GM21390 (cell line): ENCODE data around the gene RIPK4.

ENCODE experiments used
- ATAC-seq: cut with Tn5 transposase; IDR thresholded peaks from one replicate; pipeline ENCODE4 v1.9.1; 2021; ENCODE audit not compliant: unreplicated experiment

RIPK4 gene

DNA sequence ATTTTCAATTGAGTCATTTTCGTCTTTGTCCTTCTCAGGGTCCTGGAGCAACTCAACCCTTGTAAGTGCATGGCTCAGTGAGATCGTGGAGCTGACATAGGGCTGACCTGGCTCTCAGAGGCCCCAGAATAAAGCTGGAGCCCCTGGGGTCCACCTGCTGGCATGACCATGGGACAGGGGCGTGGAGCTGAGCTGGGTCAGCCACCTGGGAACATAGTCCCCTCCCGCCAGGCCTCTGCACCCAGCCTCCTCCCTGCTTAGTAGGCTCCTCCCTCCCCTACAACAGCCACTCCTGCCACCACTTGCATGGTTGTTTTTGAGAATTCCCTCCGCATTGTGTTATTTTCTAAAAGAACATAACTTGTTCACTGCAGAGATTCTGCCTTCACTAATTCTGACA lies 3.1 kb upstream of the RIPK4 start:
- no peak for ATAC-seq

DNA sequence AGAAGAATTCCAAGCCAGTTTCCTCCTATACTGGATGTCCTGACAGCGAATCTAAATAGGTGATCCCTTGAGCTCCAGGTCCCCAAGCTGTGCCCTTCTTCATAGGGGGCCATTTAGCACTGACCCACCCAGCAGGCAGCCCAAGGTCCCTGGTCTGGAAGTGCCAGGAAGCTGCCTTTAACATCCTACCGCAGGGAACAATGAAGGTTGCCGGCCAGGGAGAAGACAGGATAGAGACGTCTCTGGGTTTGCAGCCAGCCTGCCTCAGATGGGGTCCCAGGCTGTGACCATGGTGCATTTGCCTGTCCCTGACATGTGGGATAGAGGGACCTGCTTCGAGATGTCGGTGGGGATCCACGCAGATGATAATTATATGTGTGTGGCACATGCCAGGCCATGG lies 2.7 kb upstream of the RIPK4 start:
- ATAC-seq, result no peak

DNA sequence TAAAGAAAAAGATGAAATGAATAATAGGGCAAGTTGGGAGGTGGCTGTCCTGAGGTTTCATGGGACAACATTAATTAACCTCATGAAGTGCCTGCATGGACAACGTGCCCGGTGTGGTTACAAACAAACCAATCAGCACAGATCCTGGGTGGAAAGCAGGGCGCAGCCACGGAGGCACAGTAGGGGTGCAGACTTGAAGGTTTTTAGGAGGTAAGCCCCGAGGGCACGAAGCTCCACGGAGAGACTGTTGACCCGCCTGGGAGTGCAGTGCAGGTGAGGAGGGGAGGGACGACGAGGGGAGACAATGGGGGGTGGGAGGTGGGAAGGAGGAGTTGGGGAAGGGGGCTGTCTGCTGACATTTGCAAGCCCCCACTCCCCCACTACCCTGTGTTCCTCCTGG lies 2.3 kb upstream of the RIPK4 start:
- no peak for ATAC-seq

DNA sequence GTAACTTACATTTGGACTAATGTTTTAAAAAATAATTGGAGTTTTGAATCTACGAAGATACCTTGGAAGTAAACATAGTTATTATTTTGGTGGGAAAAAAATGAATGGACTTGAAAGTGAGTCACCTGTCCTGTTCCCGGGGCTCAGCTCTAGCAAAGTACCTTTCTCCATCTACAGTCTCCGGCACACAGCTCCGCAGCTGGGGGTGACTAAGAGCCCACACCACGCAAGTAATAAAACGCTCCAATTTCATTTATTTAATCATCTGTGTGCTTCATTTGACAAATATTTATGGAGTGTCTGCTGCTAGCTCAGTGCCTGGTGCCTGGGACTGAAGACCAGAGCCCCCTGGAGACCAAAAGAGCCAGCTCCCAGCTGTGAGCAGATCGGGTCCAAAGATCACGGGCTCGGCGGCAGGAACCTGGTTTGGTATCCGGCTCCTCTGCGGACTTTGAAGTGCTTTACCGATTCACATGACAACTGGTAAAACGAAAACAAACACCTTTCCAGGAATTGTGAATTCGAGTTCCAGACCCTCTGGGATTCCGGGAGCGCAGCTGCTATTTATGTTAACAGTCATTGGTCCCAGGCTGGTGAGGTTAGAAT lies 1.7 kb upstream of the RIPK4 start:
- no peak for ATAC-seq

DNA sequence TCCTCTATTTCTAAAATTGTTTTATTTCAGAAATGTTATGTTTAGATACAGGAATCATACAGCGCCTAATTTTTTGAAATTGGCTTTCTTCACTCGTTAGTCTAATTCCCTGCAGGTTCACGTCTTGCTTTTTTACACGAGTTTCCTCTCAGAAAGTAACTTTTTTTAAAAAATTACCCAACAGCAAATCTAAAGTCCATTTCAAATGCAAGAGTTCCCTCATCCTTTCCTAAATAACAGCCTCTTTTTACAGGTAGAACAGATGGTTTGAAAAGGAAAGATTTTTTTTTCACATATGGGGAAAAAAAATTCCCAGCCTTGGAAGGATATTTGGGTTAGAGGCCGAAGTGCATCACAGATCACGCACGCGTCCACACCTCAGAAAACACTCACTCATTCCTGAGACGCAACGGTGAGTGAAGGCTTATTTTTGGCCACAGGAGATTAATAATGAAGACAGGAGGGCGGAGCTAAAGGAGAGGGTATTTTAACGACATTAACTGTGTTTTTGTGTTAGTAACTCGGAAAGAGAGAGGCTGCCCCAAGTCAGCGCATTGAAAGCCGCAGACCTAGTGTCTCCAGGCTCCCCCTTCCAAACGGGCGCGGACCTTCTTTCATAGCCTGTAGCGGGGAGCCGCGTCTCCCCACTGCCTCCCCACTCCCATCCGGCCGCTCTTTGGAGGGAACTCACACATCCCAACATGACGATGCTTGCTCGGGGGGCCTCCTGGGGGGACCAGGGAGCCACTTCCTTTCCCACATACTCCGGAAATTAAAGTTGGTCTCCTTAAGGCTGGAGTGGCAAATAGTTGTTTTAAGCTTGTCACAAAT lies 969 bp upstream of the RIPK4 start:
- no peak for ATAC-seq

DNA sequence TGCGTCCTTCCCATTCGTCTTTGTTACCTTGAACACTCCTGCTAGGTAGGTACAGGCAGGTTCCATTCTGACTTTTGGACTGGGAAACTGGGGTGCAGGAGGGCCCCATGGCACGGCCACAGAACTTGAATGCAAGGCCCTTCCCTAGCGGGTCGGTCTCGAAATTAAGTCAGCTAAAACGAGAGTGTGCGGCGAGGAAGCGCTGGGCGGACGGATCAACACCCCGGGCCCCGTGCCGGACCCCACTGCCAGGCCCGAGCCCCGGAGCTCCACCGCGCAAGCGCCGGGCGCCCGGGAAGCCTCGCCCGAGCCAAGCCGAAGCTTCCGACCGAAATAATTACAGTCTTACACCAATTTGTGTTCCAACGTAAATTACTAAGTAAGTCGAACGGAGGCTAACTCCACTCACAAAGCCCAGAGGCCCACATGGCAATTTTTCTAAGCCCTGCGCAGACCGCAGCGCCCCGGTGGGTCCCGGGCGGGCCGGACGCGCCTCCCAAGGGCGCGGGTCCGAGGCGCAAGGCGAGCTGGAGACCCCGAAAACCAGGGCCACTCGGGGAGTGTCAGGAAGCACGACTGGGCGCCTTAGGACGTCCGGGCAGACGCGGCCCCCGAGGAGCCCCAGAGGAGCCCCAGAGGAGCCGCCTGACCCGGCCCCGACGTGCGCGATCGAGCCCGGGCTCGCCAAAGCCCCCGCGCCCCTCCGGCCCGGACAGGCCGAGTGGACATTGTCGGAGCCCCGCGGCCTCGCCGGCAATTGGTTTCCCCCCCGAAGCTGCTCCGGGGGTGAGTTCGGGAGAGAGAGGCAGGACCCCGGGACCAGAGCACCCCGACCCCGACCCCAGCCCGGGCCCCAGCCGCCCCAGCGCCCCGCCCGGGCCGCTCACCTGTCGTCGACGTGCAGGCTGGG lies 624 bp downstream of the RIPK4 start:
- ATAC-seq, result no peak

DNA sequence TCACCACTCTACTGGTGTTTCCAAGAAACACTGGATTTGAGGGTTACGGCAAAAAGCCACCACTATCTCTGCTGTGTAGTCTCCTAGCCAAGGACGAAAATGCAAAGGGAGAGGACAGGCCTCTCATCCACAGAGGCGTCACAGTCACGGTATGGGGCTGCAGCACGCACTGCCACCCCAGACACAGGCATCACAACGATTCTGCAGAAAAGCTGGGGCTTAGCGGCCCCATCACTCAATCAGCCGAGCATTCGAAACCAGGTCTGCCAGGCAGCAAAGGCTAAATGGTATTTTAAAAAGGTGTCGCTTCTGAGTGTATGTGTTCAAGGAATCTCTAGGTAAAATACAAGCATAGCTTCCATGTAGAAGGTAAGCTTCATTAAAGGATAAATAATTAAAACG lies 1.4 kb downstream of the RIPK4 start:
- no peak for ATAC-seq

DNA sequence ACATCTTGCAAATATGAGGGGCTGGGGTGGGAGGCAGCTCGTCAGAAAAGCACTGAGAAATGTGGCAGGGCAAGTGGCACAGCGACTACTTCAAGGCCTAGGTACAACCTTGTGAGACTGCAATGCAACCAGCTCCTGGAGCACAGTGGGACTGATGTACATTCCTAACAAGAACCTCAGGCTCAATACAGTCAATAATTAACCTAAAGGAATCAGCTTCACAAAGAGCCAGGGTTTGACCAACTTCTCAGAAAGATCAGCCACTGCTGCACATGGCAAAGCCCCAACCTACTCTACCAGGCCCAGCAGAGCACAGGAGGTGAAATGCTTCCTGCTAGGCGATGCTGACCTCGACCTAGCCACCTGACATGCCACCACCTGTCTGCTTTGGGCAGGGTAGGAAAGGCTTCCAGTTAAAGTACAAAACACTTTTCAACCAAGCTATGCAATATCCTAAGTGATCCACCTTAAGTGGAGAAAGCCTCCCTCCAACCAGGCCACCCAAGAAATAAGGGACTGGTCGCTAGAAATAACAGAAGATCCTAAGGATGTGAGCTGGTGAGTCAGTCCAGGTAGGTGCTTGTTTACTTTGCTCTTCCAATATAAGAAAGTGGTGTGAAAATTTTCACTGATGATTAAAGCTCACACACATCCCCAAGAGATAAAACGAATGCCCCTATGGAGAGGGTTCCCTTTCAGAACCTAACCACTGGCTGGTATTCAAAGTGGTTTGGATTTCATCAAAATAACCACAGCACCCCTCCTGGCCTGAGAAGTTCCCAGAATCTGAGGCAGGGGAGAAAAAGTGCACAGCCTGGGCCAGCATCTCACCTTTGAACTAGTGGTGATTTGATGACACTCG lies 2.1 kb downstream of the RIPK4 start:
- no peak for ATAC-seq

DNA sequence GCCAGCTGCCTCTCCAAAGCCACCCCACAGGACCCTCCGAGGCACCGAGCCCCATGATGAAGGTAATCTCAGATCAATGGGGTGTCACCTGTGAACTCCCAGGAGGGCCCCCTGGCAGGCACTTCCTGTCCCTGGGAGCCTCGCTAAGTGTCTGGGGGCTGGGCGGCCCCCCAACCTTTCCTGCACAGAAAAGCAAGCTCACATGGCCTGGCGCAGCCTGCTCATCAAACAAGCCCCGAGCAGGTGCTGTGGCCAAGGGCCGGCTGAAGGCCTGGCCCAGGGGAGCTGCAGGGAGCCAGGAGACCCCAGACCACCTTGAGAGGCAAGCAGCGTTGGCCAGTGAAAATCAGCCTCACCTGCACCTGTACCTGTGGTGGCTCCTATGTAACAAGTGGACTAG lies 2.9 kb downstream of the RIPK4 start:
- ATAC-seq, result no peak

DNA sequence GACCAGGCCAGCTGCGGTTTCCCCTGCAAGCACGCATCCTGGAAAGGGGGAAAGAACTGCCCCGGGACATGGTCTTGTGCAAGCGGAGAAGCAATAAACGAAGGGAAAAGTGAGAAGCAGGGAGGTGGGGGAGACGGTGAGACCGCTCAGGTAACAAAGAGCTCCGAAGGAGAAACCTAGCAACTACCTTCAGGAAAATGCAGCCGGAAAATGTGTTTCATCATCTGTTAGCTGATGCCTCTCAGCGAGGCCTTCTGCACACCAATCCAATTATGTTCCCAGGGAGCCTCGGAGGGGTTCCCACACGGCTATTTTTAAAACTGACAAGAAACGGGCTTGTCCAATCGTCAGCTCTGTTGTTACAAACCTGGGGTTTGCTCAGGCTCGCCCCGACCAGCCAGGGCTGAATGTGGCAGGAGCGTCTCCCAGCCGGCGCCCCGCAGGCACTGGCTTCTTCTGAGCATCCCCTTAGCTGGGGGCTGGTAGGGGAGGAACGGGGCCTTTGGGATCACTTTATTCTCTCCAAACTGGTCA lies 3.4 kb downstream of the RIPK4 start:
- no peak for ATAC-seq

DNA sequence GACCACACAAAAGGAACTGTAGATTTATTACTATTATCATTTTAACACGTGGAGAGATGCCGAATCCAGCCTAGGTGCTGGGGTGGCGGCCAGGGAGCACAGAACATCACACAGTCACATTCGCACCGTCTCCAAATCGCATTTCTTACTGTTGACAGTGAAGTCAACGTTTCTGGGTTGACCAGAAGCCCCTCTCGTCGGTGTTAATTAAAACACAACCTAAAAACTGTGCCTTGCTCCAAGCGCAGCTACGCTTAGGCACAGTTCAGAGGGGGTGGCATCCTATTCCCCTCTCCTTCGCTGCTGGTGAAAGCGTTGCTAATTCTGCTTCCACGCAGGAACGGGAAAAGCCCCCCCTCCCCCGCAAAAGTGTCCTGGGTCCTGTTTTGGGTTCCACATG lies 4.1 kb downstream of the RIPK4 start:
- no peak for ATAC-seq

DNA sequence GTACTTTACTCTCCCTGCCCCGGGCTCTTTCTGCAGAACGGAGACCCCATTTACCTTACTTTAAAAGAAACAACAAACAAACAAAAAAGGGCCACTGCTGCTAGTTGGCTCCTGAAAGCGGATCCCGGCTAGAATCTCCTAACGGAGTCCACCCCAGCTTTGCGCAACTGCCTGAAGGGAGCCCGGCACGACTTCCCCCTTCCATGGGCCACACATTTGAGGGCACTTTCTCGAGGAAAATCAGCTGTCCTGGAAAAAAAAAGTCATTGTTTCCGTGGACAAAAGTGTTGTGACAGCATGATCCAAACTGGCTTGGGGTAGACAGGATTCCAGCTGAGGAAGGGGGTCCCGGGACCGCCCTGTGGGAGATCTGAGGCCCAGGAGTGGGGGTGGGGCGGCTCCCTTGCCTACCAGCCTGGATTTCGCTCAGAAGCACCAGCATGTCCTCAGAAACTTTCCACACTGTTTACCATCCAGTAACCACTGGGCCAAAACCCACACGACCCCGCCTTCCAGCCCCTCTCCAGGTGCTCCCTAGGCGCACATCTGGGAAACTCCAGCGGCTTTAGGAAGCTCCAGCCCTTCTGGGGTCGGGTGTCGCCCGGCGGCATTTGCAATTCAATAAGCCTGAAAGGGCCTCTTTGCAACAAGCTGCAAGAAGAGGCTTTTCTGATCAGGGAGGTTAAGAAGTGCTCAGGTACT lies 4.8 kb downstream of the RIPK4 start:
- no peak for ATAC-seq

DNA sequence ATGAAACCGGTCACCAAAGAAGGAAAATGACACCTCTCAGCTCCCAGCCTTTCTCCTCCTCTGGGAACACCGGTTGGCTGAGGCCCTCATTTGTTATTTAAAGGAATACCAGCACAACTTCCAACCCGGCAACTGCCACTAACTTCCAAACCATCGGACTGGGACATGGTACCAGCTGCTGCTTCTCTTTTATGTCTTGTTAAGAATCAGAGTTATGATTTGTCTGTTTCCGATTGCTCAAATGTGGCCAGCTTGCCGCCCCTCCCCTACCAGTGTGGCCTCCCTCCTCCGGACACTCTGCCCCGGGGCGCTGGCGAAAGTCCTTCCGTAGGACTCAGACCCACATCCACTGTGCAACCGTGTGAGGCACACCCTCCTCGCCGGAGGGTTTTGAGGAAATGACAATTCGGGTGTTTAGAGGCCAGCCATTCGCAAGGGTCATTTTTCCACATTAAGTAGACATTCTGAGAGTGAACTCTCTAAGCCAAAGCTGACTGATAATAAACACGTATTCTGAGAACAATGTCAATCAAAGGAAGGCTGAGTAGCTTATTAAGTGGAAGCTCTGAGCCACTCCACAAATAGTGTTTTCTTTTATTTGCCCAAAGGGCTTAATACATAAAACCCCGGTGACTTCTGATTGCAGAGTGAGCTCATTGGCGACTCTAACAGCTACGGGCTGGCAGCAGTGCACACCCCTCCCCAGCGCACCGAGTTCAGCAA lies 5.5 kb downstream of the RIPK4 start:
- no peak for ATAC-seq

DNA sequence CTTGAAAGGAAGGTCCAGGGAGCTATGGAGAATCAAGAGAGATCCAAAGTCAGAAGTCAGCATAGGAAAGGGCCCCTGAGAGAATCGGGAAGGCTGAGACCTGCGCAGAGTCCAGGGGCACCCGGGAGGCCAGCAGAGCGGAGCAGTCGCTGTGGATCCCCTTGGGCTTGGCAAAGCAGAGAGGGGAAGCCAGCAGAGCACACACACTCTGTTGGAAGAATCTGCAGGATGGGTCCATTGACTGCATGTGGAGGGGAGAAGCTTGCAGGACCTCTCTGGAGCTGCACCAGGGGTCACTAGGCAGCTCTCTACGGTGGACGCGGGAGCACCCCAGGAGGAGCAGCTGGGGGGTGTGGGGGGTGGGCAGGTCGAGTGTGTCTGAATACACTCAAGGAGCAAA lies 6.4 kb downstream of the RIPK4 start:
- ATAC-seq, result no peak

DNA sequence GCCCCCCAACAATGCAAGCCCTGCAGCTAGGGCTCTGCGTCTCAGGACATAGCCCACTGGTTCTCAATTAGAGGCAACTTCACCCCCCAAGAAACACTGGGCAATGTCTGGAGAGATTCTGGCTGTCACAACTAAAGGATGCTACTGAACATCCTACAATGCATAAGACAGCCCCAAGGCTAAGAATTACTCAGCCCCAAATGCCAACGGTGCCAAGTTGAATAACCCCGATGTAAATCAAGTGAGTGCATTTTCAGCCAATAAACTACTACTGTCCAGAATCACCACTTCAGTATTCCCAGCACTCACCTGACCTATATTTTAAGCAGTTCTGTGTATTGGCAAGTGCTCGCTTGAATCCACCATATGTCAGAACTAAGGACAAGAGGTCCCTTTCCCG lies 6.9 kb downstream of the RIPK4 start:
- ATAC-seq, result no peak

DNA sequence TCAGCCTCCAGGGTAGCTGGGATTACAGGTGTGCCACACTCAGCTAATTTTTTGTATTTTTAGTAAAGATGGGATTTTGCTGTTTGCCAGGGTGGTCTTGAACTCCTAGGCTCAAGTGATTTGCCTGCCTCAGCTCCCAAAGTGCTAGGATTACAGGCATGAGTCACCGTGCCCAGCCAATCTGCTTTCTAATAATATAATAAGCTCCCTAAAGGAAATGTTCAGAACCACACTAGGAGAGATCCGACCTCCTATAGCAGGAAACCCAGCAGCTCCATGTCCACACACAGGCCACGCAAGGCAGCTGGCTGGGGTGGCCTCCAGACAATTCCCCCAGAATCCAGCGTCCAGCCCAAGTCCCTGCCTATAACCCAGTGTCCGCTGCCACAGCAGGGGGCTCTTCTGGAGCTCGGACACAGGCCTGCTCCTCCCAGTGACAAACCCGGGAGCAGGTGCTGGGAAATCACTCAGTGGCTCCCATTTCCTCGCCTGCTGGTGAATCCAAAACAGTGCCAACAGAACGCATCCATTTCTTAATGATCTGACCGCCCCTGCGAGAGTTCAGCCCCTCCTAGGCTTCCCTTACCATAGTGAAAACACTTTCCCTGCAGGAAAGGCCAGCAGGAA lies 7.5 kb downstream of the RIPK4 start:
- no peak for ATAC-seq

DNA sequence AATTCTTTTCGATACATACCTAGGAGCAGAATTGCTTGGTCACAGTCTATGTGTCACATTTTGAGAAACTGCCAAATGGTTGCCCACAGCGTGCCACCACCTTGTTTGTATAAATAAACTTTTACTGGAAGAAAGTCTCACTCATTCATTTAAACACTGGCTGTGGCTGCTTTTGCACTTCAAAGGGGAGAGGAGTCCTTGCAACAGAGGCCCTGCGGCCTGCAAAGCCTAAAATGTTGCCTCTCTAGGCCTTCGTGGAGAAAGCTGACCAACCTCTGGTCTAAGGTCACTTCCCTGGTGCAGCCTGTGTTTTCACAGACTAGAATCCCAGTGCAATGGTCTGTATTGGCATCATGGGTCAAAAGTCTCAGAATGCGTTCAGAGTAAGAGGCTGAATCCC lies 8.3 kb downstream of the RIPK4 start:
- ATAC-seq, result no peak

DNA sequence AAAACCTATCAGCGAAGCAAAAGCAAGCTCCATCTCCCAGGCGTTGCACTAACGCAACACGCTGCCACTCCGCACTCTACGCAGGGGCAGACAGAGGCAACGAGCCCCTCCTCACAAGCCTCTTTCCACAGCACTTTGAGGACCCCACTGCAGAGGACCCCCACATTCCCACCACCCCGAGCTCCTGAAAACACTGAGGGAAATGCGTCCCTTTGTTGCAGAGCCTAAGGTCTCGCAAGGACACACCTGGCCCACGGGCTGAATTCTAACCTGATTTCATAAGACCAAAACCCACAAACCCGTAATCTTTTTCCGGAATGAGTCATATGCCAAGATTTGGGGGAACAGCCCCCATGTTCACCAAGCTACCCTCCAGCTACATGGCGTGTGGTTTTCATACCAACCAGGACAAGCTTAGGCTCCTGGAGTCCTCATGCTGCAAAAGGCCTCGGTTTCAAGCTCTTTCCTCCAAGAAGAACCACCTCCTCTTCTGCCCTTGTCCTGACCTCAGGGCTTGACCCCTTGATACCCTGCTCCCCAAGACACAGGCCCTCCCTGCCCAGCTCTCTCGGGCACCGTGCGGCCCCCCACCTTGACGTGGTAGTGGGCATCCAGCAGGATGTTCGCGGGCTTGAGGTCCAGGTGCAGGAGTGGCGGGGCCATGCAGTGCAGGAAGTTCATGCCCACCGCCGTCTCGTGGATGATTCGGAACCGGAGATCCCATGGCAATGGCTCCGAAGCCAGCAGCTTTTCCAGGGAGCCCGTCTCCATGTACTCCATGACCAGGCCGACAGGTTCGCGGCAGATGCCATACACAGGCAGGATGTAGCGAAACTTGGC lies 10.7 kb downstream of the RIPK4 start:
- no peak for ATAC-seq
